ENCODE data around the gene TMEM203.

GRCh38 chr9:137198051-137198901, 7.2 kb downstream of the TMEM203 start:
- TF ChIP-seq, protein P1, sequence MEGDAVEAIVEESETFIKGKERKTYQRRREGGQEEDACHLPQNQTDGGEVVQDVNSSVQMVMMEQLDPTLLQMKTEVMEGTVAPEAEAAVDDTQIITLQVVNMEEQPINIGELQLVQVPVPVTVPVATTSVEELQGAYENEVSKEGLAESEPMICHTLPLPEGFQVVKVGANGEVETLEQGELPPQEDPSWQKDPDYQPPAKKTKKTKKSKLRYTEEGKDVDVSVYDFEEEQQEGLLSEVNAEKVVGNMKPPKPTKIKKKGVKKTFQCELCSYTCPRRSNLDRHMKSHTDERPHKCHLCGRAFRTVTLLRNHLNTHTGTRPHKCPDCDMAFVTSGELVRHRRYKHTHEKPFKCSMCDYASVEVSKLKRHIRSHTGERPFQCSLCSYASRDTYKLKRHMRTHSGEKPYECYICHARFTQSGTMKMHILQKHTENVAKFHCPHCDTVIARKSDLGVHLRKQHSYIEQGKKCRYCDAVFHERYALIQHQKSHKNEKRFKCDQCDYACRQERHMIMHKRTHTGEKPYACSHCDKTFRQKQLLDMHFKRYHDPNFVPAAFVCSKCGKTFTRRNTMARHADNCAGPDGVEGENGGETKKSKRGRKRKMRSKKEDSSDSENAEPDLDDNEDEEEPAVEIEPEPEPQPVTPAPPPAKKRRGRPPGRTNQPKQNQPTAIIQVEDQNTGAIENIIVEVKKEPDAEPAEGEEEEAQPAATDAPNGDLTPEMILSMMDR (conservative IDR thresholded peaks at IDR 0.05; ENCODE audit: low read length): no peak
- TF ChIP-seq EZH2phosphoT487 (IDR thresholded peaks at IDR 0.05; ENCODE audit: borderline replicate concordance, low read depth, low read length): no peak
